Measurements from ENCODE around the gene CASP10.
A peak's percentile ranks its signal among the peaks of the same experiment; 100 is the strongest.
"Not testable (repeated sequence)": the region's sequence is repeated elsewhere in the genome, so short reads cannot be mapped to it uniquely, and the experiment has no call there.

CASP10 gene

DNA sequence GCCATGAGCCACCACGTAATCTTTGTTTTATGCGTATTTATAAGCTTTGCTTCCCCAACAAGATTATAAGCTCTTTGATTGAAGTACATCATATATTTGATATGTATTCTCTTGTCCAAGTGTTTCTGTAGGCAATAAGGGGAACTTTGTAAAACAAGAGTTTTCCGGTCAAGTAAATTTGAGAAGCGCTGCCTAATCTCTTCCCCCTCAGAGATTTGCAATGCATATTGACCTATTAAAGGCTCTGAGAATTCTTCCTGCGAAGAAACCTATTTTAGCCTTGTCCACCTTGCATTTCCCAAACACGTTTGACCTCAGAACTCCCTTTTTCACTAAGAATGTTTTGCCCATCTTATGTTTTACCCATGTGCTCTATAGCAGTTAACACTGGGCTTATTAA lies 26.9 kb upstream of the CASP10 start:
- DNase-seq (ENCODE audit: low spot score): no peak

GRCh38 chr2:201156640-201157039 lies 26.3 kb upstream of the CASP10 start:
- no peak for DNase-seq (ENCODE audit: low spot score)

DNA sequence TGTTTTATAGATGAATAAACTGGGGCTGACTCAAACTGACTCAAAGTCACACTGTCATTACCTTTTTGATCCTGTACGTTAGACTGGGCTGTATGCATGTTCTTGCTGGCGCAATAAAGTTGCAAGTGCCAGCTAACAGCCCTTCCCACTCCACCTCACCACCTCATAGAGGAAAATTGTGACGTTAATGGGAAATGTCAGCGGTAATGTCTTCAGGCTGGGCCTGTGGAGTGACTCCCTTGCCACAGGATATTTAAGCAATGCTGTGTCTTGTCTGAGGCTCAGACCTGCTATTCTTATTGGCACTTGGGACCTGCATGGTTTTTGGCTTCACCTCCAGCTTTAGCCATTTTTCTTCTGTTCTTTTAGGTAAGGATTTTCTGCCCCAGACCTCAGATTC lies 25.2 kb upstream of the CASP10 start:
- no peak for DNase-seq (ENCODE audit: low spot score)

DNA sequence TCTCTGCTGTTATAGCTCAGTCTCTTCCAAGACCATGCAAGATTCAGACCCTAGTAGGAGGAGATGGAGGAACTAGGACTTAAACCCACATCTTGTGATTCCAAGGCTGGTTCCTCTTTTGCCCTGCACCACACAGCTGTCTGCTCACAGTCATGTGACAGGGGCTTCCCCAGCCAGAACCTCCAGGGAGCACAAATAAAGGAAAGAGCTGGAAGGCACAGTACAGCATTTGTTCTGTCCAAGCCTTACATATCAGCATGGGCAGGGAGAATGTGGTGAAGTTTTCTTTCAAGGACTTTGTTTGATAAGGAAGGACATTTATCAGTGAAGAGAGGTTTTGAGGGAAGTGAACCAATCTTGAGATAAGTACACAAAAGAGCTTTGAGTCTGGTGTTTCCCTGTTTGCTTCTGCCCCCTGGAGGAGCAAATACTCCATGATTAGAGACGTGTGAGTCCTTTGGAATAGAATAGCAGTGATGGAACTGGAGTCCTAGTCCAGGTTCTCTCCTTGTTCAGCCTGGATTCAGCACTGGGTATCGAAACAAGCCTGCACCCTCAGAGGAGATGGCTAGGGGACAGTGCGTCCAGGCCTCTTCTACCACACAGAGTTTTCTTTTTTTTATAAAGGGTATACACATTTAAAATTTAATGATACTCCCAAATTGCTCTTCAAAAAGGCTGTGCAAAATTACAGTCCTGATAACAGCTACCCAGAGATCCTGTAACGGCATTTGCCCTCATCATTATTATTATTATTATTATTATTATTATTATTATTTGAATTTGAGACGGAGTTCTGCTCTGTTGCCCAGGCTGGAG lies 24.6 kb upstream of the CASP10 start:
- DNase-seq (ENCODE audit: low spot score): peak; percentile 69

DNA sequence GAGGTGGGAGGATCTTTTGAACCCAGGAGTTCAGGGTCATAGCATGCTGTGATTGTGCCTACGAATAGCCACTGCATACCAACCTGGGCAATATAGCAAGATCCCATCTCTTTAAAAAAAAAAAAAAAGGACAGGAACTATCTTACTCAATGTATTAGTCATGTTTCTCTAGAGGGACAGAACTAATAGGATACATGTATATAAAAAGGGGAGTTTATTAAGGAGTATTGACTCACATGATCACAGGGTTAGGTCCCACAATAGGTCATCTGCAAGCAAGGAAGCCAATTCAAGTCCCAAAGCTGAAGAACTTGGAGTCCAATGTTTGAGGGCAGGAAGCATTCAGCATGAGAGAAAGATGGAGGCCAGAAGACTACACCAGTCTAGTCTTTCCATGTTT lies 18.8 kb upstream of the CASP10 start:
- no peak for DNase-seq (ENCODE audit: low spot score)

- no peak for DNase-seq (ENCODE audit: low spot score)
Observed at GRCh38 chr2:201167546-201167945, 15.4 kb upstream of the CASP10 start.

DNA sequence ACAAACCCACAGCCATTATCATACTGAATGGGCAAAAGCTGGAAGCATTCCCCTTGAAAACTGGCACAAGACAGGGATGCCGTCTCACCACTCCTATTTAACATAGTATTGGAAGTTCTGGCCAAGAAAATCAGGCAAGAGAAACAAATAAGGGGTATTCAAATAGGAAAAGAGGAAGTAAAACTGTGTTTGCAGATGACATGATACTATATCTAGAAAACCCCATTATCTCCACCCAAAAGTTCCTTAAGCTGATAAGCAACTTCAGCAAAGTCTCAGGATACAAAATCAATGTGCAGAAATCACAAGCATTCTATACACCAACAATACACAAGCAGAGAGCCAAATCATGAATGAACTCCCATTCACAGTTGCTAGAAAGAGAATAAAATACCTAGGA lies 14.4 kb upstream of the CASP10 start:
- DNase-seq (ENCODE audit: low spot score): not testable (repeated sequence)

- no peak for DNase-seq (ENCODE audit: low spot score)
Observed at GRCh38 chr2:201171259-201171814, 11.6 kb upstream of the CASP10 start.

DNA sequence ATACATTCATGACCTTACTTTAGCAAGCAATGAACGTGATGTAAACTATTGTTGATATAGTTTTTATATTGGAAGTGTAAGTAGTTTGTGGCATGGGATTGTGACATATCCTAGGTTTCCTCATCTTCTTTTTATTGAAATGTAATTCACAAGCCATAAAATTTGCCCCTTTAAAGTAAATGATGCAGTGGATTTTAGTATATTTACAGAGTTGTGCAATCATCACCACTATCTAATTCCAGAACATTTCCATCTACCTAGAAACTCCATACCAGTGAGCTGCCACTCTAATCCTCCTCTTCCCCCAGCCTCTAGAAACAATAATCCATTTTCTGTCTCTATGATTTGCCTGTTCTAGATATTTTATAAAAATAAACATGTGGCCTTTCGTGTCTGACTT lies 10.7 kb upstream of the CASP10 start:
- no peak for DNase-seq (ENCODE audit: low spot score)

GRCh38 chr2:201174687-201175086 lies 8.3 kb upstream of the CASP10 start:
- DNase-seq (ENCODE audit: low spot score): no peak

DNA sequence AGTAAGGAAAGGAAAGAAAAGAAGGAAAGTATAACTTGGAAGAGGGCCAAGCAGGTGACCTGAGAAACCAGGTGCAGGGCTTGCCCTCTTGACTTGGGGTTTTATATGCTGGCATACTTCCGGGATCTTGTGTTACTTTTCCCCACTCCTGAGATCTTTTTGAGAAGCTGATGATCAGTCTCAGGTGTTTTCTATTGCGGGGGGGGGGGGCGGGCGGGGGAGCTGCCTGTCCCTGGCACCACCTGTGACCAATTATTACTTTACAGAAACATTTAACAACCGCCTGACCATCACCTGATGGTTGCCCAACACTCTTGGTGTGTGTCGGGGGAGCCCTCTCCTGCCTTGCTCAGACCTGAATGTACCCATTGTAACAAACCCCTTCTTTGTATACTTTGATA lies 6.9 kb upstream of the CASP10 start:
- DNase-seq (ENCODE audit: low spot score): no peak

- DNase-seq (ENCODE audit: low spot score): no peak
Observed at GRCh38 chr2:201180010-201180409, 2.9 kb upstream of the CASP10 start.

- DNase-seq (ENCODE audit: low spot score): no peak
Observed at GRCh38 chr2:201183365-201183727, 405 bp downstream of the CASP10 start.

- DNase-seq (ENCODE audit: low spot score): not testable (repeated sequence)
Observed at GRCh38 chr2:201183835-201184234, 894 bp downstream of the CASP10 start.

- not testable (repeated sequence) for DNase-seq (ENCODE audit: low spot score)
Observed at GRCh38 chr2:201184248-201184647, 1.3 kb downstream of the CASP10 start.

DNA sequence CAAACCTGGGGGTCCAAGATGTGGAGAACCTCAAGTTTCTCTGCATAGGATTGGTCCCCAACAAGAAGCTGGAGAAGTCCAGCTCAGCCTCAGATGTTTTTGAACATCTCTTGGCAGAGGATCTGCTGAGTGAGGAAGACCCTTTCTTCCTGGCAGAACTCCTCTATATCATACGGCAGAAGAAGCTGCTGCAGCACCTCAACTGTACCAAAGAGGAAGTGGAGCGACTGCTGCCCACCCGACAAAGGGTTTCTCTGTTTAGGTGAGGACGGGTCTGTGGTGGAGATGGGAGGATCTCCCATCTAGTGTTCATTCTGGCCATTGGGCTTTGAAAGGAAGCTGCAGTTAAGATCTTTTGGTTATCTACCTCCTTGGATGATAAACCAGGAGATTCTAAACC lies 2.9 kb downstream of the CASP10 start:
- DNase-seq (ENCODE audit: low spot score): no peak

- DNase-seq (ENCODE audit: low spot score): no peak
Observed at GRCh38 chr2:201186982-201187381, 4.0 kb downstream of the CASP10 start.

DNA sequence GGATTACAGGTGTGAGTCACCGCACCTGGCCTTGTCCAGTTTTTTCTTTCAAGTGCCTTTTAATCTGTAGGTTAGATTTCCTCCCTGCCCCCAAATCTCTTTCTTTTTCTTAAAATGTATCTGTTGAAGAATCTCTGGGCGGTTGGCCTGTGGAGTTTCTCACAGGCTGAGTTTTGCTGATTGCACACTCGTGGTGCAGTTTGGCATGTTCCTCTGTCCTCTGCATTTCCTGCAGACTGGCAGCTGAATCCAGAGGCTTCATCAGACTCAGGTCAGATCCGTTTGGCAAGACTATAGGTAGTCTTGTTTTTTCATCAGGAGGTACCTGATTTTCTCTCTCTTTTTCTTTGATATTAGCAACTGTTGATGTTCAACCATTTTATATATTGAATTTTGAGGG lies 5.5 kb downstream of the CASP10 start:
- DNase-seq (ENCODE audit: low spot score): no peak

GRCh38 chr2:201191132-201191875 lies 8.4 kb downstream of the CASP10 start:
- DNase-seq (ENCODE audit: low spot score): peak; percentile 55

DNA sequence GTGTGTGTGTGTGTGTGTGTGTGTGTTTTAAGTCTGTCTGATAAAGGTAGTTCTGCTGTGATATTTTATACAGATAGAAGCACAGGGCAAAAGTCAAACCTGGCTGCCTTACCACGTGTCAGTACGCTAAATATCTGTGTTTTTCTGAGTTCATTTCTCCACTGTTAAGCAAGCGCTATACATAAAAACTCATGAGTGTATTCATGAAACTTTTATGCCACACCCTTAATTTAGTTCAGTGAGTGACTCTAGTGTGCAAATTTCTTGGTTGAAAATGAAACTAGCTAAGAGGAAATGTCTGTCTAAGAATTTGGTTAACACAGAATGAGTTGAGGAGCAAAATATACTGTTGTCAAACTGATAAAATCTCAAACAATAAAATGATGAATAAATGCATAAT lies 11.2 kb downstream of the CASP10 start:
- DNase-seq (ENCODE audit: low spot score): peak; percentile 61

- DNase-seq (ENCODE audit: low spot score): no peak
Observed at GRCh38 chr2:201195331-201195730, 12.4 kb downstream of the CASP10 start.

GRCh38 chr2:201196003-201196402 lies 13.1 kb downstream of the CASP10 start:
- DNase-seq (ENCODE audit: low spot score): no peak

GRCh38 chr2:201196803-201197202 lies 13.9 kb downstream of the CASP10 start:
- DNase-seq (ENCODE audit: low spot score): no peak
